CD8-positive, alpha-beta memory T cell (primary cell): Measurements from ENCODE around the gene IER3. TPM values are rescaled to one million over a fixed set of nuclear protein-coding genes. Genes with fewer than 3 reads are reported as not detected.
A peak's percentile ranks its signal among the peaks of the same experiment; 100 is the strongest.

Source experiments
- CTCF ChIA-PET: fragments of 350-600 bp; sonication (Branson Sonifier 250); formaldehyde crosslinking; loops from one replicate; lab custom pipeline; 2021; ENCODE audit warnings: antibody characterized with exemption; lab: Charles Lee
- POLR2A ChIA-PET: fragments of 350-600 bp; sonication (Branson Sonifier 250); formaldehyde crosslinking; loops from one replicate; lab custom pipeline; 2021; ENCODE audit warnings: antibody characterized with exemption; lab: Charles Lee
- DNase-seq, 5 donors: peaks; one replicate each; pipeline versions ENCODE4 v3.0.0 to v3.0.0-alpha.2; 2020 to 2022; ENCODE audit warnings: mixed read lengths in 1 of 5
- H3K27ac ChIP-seq: one replicate; pipeline ENCODE4 v1.7.0; 2013; ENCODE audit warnings: low read depth, mild to moderate bottlenecking, low read length, moderate library complexity
- H3K27me3 ChIP-seq: 2 replicates; pipeline ENCODE4 v1.7.0; 2013; ENCODE audit warnings: low read length, mild to moderate bottlenecking; ENCODE audit not compliant: insufficient read depth, poor library complexity, severe bottlenecking
- H3K36me3 ChIP-seq: 2 replicates; pipeline ENCODE4 v1.7.0; 2013; ENCODE audit warnings: mild to moderate bottlenecking, low read length, moderate library complexity; ENCODE audit not compliant: insufficient read depth
- H3K4me1 ChIP-seq: 2 replicates; pipeline ENCODE4 v1.7.0; 2013; ENCODE audit warnings: mild to moderate bottlenecking, low read length, moderate library complexity; ENCODE audit not compliant: insufficient read depth
- H3K4me3 ChIP-seq: 2 replicates; pipeline ENCODE4 v1.7.0; 2013; ENCODE audit warnings: mild to moderate bottlenecking, low read length
- H3K9me3 ChIP-seq: 2 replicates; pipeline ENCODE4 v1.7.0; 2013; ENCODE audit warnings: mild to moderate bottlenecking, low read length
- H3K27ac Mint-ChIP-seq, 8 donors: one replicate each; pipeline ENCODE4 v1.8.0; 2020 to 2021; ENCODE audit warnings: mixed read lengths in 8 of 8, mild to moderate bottlenecking in 6 of 8, inconsistent platforms in 3 of 8, moderate library complexity in 3 of 8
- H3K27me3 Mint-ChIP-seq, 2 donors: one replicate each; pipeline ENCODE4 v1.8.0; 2020 to 2021; ENCODE audit warnings: mixed read lengths in 2 of 2, mild to moderate bottlenecking in 1 of 2, moderate library complexity in 1 of 2
- H3K36me3 Mint-ChIP-seq, 3 donors: one replicate each; pipeline ENCODE4 v1.8.0; 2020 to 2021; ENCODE audit warnings: mixed read lengths in 3 of 3, inconsistent platforms in 1 of 3, mild to moderate bottlenecking in 1 of 3
- H3K4me1 Mint-ChIP-seq, 3 donors: one replicate each; pipeline ENCODE4 v1.8.0; 2020 to 2021; ENCODE audit warnings: mixed read lengths in 3 of 3, inconsistent platforms in 1 of 3, mild to moderate bottlenecking in 1 of 3
- H3K4me3 Mint-ChIP-seq, 7 donors: one replicate each; pipeline ENCODE4 v1.8.0; 2020 to 2021; ENCODE audit warnings: mixed read lengths in 7 of 7, mild to moderate bottlenecking in 6 of 7, moderate library complexity in 4 of 7, inconsistent platforms in 2 of 7
- H3K9me3 Mint-ChIP-seq, 5 donors: one replicate each; pipeline ENCODE4 v1.8.0; 2020 to 2022; ENCODE audit warnings: mixed read lengths in 5 of 5, mild to moderate bottlenecking in 3 of 5, moderate library complexity in 2 of 5, inconsistent platforms in 1 of 5
- polyA plus RNA-seq: library from polyadenylated mRNA; unstranded; fragments of 300-500 nt; fragmentation: Illumina TruSeq; gene quantifications from one replicate; pipeline ENCODE4 v1.2.3, GENCODE V29; 2021
- total RNA-seq, 2 experiments: library from RNA; stranded (reverse); gene quantifications; one replicate each; pipeline ENCODE4 v1.2.3, GENCODE V29; 2021

IER3 gene
- total and polyA plus RNA-seq, 3 experiments from 2014 or later, result 0.58 to 294 (median 267) TPM

DNA sequence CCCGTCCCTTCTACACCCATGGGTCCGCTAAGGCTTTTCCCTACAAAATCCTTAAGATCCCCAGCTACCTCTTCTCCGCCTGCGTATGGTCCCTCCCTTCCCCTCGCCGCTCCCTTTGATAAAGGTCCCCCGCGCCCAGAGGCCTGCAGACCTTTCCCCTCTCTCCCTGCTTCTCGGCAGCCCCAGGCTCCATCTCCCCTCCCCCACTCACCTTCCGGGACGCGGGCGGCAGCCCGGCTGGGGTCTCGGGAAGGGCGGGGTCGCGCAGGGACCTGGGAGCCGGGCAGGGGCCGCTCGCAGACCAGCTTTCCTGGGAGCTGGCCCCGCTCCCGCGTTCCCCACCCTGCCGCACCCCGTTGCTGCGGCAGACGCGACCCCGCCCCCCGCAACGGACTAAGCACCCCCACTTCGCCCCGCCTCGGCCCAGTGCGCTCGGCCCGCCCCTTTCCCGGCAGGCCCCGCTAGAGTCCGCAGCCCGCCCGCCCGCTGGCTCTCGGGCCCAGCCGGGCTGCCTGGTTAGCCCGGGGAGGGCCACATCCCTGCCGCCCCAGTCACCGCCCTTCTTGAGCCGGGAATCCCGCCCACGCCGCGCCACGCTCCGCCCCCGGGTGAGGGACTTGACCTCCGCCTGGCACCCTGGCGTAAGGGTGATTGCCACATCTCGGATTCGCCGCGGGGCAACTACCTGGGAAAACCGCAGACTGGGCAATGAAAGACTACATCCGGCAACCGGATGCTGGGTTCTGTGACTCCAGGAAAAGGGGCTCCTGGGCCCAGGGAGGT, 1.8 kb downstream of the IER3 start, which contains the start of gene FLOT1:
Gene FLOT1, minus strand, starts transcription at position 372 of the 783 bp plus-strand sequence. CDS start 498 bp downstream, outside the sequence.
- peaks cover 18% of the 10 kb centered on the region for H3K36me3 ChIP-seq
- peak within 1 kb of the TSS; percentile 89 to 96 (median 93) for H3K4me3 Mint-ChIP-seq
- H3K27me3 Mint-ChIP-seq, result no peaks in the 10 kb centered on the region
- peaks cover 53 to 64% (median 54%) of the 10 kb centered on the region in 3 donors for H3K4me1 Mint-ChIP-seq
- H3K27me3 ChIP-seq, result no peaks in the 10 kb centered on the region
- peak within 1 kb of the TSS; percentile 77 for H3K27ac ChIP-seq
- POLR2A ChIA-PET, result interaction anchor here (0.6 to 1.4 kb wide), 4 partner anchors 13 to 142 kb away, joined by 3 to 4 read pairs (median 3); partner anchors contain the start of genes DDR1, MRPS18B and PPP1R10
- CTCF ChIA-PET, result interaction anchor here (0.9 to 2.4 kb wide), 6 partner anchors 12 to 87 kb away, joined by 3 to 9 read pairs (median 3); no protein-coding TSS in a partner anchor
- H3K4me3 ChIP-seq, result peak within 1 kb of the TSS; percentile 80
- DNase-seq, result peak; percentile 58 to 92 (median 81)
- peak within 1 kb of the TSS; percentile 85 to 97 (median 92) for H3K27ac Mint-ChIP-seq
- no peaks in the 10 kb centered on the region for H3K9me3 ChIP-seq
- H3K36me3 Mint-ChIP-seq, result peaks cover 4 to 54% (median 11%) of the 10 kb centered on the region in 3 donors
- peaks cover 0 to 3% (median 0%) of the 10 kb centered on the region in 5 donors for H3K9me3 Mint-ChIP-seq
- H3K4me1 ChIP-seq, result peaks cover 43% of the 10 kb centered on the region

GRCh38 chr6:30741789-30742315, 2.5 kb downstream of the IER3 start:
- H3K9me3 Mint-ChIP-seq, result peaks cover 0 to 4% (median 0%) of the 10 kb centered on the region in 5 donors
- Histone ChIP-seq H3K9me3 (no peaks in the 10 kb centered on the region), H3K4me3 (peak overlapping the region; percentile 80), H3K27ac (peak overlapping the region; percentile 77), H3K4me1 (peaks cover 50% of the 10 kb centered on the region), H3K36me3 (peaks cover 18% of the 10 kb centered on the region), H3K27me3 (no peaks in the 10 kb centered on the region)
- no peaks in the 10 kb centered on the region for H3K27me3 Mint-ChIP-seq
- CTCF ChIA-PET, result interaction anchor here (0.9 to 2.9 kb wide), 3 partner anchors 11 to 87 kb away, joined by 3 to 11 read pairs (median 3); no protein-coding TSS in a partner anchor
- H3K27ac Mint-ChIP-seq, result peak overlapping the region; percentile 74 to 94 (median 90)
- POLR2A ChIA-PET, result interaction anchor here (0.6 to 1.4 kb wide), 4 partner anchors 13 to 142 kb away, joined by 3 to 4 read pairs (median 3); partner anchors contain the start of genes DDR1, MRPS18B and PPP1R10
- DNase-seq, result no peak
- H3K36me3 Mint-ChIP-seq, result peaks cover 6 to 57% (median 14%) of the 10 kb centered on the region in 3 donors
- H3K4me1 Mint-ChIP-seq, result peaks cover 57 to 70% (median 61%) of the 10 kb centered on the region in 3 donors
- H3K4me3 Mint-ChIP-seq, result peak overlapping the region; percentile 89 to 96 (median 90)

DNA sequence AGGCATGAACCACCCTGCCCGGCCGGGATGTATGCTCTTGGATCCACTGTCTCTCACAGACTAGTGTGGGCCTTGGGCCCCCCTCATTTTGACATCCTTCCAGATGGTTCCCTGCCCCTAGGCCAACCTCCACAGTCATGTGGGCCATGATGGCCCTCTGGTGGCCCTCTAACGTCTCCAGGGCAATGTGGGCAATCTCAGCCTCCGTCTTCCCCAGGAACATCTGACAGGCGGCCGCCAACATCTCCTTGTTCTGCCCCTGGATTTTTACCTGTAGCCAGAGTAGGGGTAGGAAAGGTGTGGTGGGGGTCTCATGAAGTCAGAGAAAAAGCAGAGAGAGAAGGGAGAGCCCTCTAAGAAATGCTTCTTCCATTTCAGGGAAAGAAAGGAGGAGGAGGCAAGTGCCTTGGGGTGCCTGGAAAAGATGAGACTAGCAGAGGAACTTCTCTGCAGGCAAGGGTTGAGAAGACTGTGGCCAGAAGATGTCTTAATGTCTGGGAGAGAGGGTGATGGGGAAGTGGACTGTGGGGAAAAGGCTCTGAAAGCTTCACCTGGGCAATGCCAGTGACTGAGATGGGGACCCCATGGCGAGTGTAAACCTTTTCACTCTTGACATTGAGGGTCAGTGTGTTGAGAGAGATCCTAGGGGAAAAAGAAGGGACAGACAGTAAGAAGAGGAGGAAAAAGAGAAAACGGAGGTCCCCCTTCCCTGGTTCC, 3.1 kb downstream of the IER3 start:
- ChIA-PET CTCF (interaction anchor here (1.0 to 2.9 kb wide), 3 partner anchors 11 to 87 kb away, joined by 3 to 11 read pairs (median 5); no protein-coding TSS in a partner anchor), POLR2A (interaction anchor here (0.6 to 1.2 kb wide), 3 partner anchors 15 to 124 kb away, joined by 3 to 4 read pairs (median 4); partner anchors contain the start of genes MRPS18B and PPP1R10)
- peak overlapping the region; percentile 89 to 96 (median 90) for H3K4me3 Mint-ChIP-seq
- peaks cover 18% of the 10 kb centered on the region for H3K36me3 ChIP-seq
- peak overlapping the region; percentile 74 to 94 (median 90) for H3K27ac Mint-ChIP-seq
- DNase-seq, result no peak
- H3K9me3 Mint-ChIP-seq, result peaks cover 0 to 4% (median 0%) of the 10 kb centered on the region in 5 donors
- H3K27ac ChIP-seq, result peak overlapping the region; percentile 77
- peaks cover 56% of the 10 kb centered on the region for H3K4me1 ChIP-seq
- no peaks in the 10 kb centered on the region for H3K9me3 ChIP-seq
- H3K27me3 Mint-ChIP-seq, result no peaks in the 10 kb centered on the region
- peak overlapping the region; percentile 80 for H3K4me3 ChIP-seq
- peaks cover 61 to 77% (median 65%) of the 10 kb centered on the region in 3 donors for H3K4me1 Mint-ChIP-seq
- peaks cover 7 to 60% (median 16%) of the 10 kb centered on the region in 3 donors for H3K36me3 Mint-ChIP-seq
- H3K27me3 ChIP-seq, result no peaks in the 10 kb centered on the region

- no peak overlapping the region for H3K27ac ChIP-seq
- H3K9me3 ChIP-seq, result no peaks in the 10 kb centered on the region
- CTCF ChIA-PET, result interaction anchor here (0.7 to 2.9 kb wide), 3 partner anchors 10 to 61 kb away, joined by 5 to 11 read pairs (median 5); no protein-coding TSS in a partner anchor
Observed at GRCh38 chr6:30740540-30740870, 3.8 kb downstream of the IER3 start.

DNA sequence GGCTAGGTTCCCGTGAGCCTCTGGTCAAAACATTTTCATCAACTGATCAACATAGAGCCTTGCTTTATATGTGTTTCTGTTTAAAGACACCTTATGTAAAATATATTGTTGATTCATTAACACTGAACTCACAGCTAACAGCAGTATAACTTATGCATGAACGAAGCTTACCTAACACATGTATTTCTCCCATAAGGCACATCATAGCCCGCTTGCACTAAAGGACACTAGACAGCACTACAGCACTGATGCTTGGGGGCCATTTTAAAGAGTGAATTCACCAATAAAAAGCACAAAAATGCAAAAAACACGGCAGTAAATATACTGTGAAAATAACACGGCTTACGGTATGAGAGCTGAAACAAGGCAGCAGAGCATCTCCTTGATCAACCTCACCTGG, 5.8 kb downstream of the IER3 start:
- H3K4me3 Mint-ChIP-seq, result peak overlapping the region in 4 of 7 donors; percentile 15 to 55 (median 35)

More at GRCh38 chr6:30740540-30740870, 3.8 kb downstream of the IER3 start:
- H3K4me1 Mint-ChIP-seq, result peaks cover 68 to 84% (median 72%) of the 10 kb centered on the region in 3 donors
- peak overlapping the region in 4 of 8 donors; percentile 12 to 47 (median 26) for H3K27ac Mint-ChIP-seq
- H3K27me3 Mint-ChIP-seq, result no peaks in the 10 kb centered on the region
- H3K36me3 ChIP-seq, result peaks cover 18% of the 10 kb centered on the region
- H3K27me3 ChIP-seq, result no peaks in the 10 kb centered on the region
- H3K36me3 Mint-ChIP-seq, result peaks cover 10 to 64% (median 16%) of the 10 kb centered on the region in 3 donors
- no peak overlapping the region for H3K4me3 ChIP-seq
- POLR2A ChIA-PET, result interaction anchor here (0.6 kb wide), 2 partner anchors 19 to 93 kb away, joined by 3 to 4 read pairs; no protein-coding TSS in a partner anchor
- peaks cover 63% of the 10 kb centered on the region for H3K4me1 ChIP-seq
- no peak for DNase-seq
- peak overlapping the region; percentile 24 to 96 (median 32) for H3K4me3 Mint-ChIP-seq
- H3K9me3 Mint-ChIP-seq, result peaks cover 0 to 4% (median 0%) of the 10 kb centered on the region in 5 donors

DNA sequence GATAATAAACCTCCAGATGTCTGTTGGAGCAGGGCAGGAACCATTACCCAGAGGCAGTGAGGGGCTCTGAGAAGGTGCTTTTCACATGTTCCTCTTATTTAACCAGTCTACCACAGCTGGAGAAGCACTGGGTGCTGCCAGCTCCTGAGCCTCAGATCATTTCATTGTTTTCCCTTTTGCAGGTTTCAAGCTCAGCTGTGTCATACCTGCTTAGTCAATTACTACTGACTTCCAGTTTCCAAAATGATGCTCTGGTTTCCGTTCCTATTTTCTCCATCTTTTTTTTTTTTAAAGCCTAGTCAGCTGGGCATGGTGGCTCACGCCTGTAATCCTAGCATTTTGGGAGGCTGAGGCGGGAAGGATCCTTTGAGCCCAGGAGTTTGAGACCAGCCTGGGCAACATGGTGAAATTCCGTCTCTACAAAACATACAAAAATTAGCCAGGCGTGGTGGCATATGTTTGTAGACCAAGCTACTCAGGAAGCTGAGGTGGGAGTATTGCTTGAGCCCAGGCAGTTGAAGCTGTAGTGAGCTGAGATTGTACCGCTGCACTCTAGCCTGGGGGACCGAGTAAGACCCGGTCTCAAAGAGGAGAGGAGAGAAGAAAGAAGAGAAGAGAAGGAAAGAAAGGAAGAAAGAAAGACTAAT, 8.6 kb downstream of the IER3 start:
- peaks cover 18% of the 10 kb centered on the region for H3K36me3 ChIP-seq
- peak overlapping the region in 6 of 8 donors; percentile 46 to 91 (median 78) for H3K27ac Mint-ChIP-seq
- H3K27me3 Mint-ChIP-seq, result no peaks in the 10 kb centered on the region
- H3K27me3 ChIP-seq, result no peaks in the 10 kb centered on the region
- H3K4me1 ChIP-seq, result peaks cover 64% of the 10 kb centered on the region
- H3K4me3 Mint-ChIP-seq, result peak overlapping the region in 6 of 7 donors; percentile 45 to 93 (median 78)
- peaks cover 0 to 4% (median 0%) of the 10 kb centered on the region in 5 donors for H3K9me3 Mint-ChIP-seq
- peaks cover 52 to 72% (median 66%) of the 10 kb centered on the region in 3 donors for H3K4me1 Mint-ChIP-seq
- no peak overlapping the region for H3K27ac ChIP-seq
- H3K9me3 ChIP-seq, result no peaks in the 10 kb centered on the region
- no peak for DNase-seq
- CTCF ChIA-PET, result interaction anchor here (1.1 to 4.3 kb wide), 6 partner anchors 8 to 194 kb away, joined by 5 to 29 read pairs (median 6); partner anchors contain the start of gene IER3
- POLR2A ChIA-PET, result interaction anchor here (1.2 to 1.6 kb wide), 2 partner anchors 56 to 118 kb away, joined by 5 to 6 read pairs; partner anchors contain the start of genes MRPS18B and PPP1R10
- no peak overlapping the region for H3K4me3 ChIP-seq
- H3K36me3 Mint-ChIP-seq, result peaks cover 16 to 64% (median 18%) of the 10 kb centered on the region in 3 donors

More for the DNA sequence above, 5.8 kb downstream of the IER3 start:
- Mint-ChIP-seq H3K27me3 (no peaks in the 10 kb centered on the region), H3K36me3 (peaks cover 15 to 72% (median 16%) of the 10 kb centered on the region in 3 donors), H3K27ac (peak overlapping the region in 5 of 8 donors; percentile 12 to 71 (median 21)), H3K4me1 (peaks cover 63 to 81% (median 73%) of the 10 kb centered on the region in 3 donors), H3K9me3 (peaks cover 0 to 4% (median 0%) of the 10 kb centered on the region in 5 donors)
- H3K27me3 ChIP-seq, result no peaks in the 10 kb centered on the region
- H3K4me1 ChIP-seq, result peaks cover 75% of the 10 kb centered on the region
- no peak for DNase-seq
- ChIA-PET CTCF (interaction anchor here (0.7 to 3.4 kb wide), 8 partner anchors 16 to 206 kb away, joined by 3 to 26 read pairs (median 3); partner anchors contain the start of gene ATAT1), POLR2A (interaction anchor here (0.7 to 1.1 kb wide), 2 partner anchors 55 to 145 kb away, joined by 3 to 6 read pairs; no protein-coding TSS in a partner anchor)
- no peak overlapping the region for H3K27ac ChIP-seq
- H3K36me3 ChIP-seq, result peaks cover 18% of the 10 kb centered on the region
- no peak overlapping the region for H3K4me3 ChIP-seq
- no peaks in the 10 kb centered on the region for H3K9me3 ChIP-seq
